HG02840 (cell line): ENCODE results near the gene SPATA20.

ENCODE experiments used
- ATAC-seq: cut with Tn5 transposase; IDR thresholded peaks from one replicate; pipeline ENCODE4 v1.9.1; 2021; ENCODE audit warnings: mild to moderate bottlenecking, moderate library complexity, moderate number of reproducible peaks; ENCODE audit not compliant: unreplicated experiment, low FRiP score

Gene SPATA20

GRCh38 chr17:50573866-50574611 is 27.1 kb downstream of the SPATA20 start:
- no peak for ATAC-seq

GRCh38 chr17:50575581-50576210 is 28.7 kb downstream of the SPATA20 start:
- ATAC-seq = no peak

DNA sequence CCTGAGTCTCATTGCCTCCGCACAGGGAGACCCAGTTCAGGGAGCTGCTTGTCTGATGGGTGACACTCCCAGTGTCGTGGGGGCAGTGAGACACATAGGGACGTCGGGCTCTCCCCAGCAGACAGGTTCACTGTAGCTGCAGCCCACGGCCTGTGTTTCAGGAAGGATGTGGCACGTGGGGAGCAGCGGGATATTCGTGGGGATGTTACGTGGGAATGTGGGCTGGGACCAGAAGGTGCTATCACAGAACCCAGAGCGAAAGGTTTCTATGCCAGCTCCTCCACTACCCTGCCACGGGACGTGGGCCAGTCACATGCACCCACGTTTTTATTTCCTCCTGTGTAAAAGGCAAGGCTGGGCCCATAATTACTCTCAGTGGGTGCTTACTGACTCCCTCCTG is 29.9 kb downstream of the SPATA20 start:
- ATAC-seq = no peak

- no peak for ATAC-seq
These were observed 30.5 kb downstream of the SPATA20 start for GRCh38 chr17:50577451-50577954.

DNA sequence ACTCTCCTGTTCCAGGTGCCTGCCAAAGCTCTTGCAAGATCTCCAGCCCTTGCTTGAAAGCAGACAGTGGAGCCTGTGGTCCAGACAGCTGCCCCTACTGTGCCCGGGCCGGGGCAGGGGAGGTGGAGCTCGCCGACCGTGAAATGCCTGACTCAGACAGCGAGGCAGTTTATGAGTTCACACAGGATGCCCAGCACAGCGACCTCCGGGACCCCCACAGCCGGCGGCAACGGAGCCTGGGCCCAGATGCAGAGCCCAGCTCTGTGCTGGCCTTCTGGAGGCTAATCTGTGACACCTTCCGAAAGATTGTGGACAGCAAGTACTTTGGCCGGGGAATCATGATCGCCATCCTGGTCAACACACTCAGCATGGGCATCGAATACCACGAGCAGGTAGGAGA is 31.2 kb downstream of the SPATA20 start:
- no peak for ATAC-seq

DNA sequence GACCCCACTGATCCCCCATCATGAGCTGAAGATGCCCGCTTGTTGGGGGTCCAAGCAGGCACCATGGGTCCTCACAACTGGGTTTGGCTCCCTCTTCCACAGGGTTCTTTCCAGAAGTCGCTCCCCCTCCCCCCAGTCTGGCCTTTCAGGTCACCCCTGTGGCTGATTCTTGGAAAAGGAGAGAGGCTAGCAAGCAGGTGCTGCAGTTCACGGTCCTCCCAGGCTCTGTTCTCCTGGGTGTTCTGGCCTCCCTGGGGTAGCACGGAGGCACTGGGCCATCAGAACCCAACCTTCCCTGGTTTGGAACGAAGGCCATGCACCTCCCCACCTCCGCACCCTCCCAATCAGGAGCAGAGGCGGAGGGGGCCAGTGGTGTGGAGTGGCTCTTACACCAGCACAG is 32.4 kb downstream of the SPATA20 start:
- ATAC-seq = no peak

- ATAC-seq = no peak
These were observed 33.7 kb downstream of the SPATA20 start for GRCh38 chr17:50580646-50581045.

DNA sequence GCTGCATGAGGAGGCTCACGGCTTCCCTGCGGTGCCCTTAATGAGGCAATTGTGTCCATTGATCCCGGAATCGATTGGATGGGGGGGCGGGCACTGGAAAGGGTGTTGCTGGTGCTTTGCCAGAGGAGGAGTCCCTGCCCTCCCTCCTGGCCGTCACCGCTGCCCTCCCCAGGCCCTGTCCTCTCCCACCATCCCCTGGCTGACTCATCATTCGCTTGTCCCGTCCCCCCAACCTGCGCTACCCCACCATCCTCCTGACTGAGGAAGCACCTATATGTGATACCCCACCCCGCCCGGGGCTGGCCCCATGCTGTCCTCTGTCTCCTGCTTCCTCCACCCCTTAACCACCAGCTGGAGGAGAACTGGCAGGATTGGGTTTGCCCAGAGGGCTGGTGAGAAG is 34.3 kb downstream of the SPATA20 start:
- no peak for ATAC-seq

DNA sequence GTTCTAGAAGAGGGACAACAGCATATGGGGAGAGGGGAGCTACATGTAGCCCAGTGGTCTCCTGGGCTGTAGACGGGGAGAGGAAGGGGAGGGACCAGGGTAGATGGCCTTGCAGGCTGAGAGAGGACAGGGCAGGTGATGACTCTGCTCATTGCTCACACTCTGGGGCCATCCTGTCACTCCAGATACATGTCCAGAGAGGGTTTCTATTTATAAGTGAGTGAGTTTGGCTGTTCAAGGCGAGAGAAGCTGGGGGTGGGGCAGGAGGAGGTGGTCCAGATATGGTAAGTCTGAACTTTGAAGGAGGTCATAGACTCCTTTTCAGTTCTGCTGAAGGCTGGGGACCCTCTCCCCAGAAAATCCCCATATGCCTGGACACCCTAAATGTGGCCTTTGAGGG is 35.8 kb downstream of the SPATA20 start:
- no peak for ATAC-seq

- no peak for ATAC-seq
These were observed 36.7 kb downstream of the SPATA20 start for GRCh38 chr17:50583641-50584040.

GRCh38 chr17:50584116-50584515 is 37.1 kb downstream of the SPATA20 start:
- no peak for ATAC-seq

- ATAC-seq = no peak
These were observed 37.8 kb downstream of the SPATA20 start for GRCh38 chr17:50584749-50585148.

DNA sequence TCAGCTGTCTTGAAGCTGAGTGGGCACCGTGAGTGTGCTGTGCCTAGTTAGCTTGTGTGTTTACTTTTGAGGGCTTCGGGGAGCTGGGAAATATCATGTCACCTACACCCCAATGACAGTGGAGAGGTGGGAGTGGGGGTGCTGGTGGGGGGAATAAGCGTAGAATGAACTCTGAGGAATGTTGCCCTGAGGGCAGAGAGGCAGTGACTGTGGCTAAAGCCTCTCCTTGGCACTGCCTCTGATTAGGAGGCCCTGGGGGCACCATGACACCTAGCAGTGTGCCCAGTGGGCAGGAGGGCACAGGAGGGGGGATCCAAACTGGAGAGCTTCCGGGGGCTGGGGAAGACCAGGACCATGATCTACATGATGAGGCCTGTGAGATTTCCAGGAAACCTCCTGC is 38.4 kb downstream of the SPATA20 start:
- no peak for ATAC-seq

- ATAC-seq = no peak
These were observed 38.9 kb downstream of the SPATA20 start for GRCh38 chr17:50585891-50586290.

- ATAC-seq = no peak
These were observed 39.7 kb downstream of the SPATA20 start for GRCh38 chr17:50586421-50587247.

GRCh38 chr17:50587571-50587970 is 40.6 kb downstream of the SPATA20 start:
- no peak for ATAC-seq

DNA sequence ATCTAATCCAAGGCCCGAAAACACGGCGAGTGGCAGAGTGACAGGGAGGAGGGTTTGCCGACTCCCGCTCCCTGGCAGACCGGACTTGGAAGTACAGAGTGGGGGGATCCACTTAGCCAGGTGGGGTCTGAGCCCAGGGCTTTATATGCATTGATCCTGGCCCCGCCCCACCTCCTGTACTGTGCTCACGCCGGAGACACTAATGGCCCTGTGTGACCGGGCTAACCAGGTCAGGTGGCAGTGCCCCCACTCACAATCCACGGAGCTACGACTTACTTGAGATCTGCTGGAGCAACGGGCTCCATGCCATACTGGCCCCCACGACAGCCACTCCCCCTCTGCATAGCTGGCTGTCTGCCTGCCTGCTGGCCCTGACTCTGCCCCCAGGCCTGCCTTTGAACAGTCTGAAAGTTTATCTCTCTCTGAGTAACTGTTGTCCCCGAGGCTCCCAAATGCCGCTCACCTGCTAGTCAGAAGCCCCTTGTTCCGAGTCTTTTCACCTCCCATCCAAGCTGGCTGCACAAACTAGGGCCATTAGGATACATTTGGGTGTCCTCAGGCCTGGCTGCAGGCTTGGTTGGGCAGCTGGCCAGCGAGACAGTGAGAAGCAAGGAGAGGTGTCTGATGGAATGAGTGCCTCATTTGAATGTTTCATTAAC is 41.5 kb downstream of the SPATA20 start:
- ATAC-seq = no peak

- ATAC-seq = no peak
These were observed 42.2 kb downstream of the SPATA20 start for GRCh38 chr17:50589095-50589705.

GRCh38 chr17:50590946-50591737 is 44.2 kb downstream of the SPATA20 start:
- ATAC-seq = no peak
